Measurements from ENCODE around the gene CYP8B1. TPM values are rescaled to one million over a fixed set of nuclear protein-coding genes. Genes with fewer than 3 reads are reported as not detected.

Gene CYP8B1
- total and polyA plus RNA-seq, 9 of the 15 experiments (the other 6 are each of a cell fraction or from before 2014, with no cell fraction given) = 0.04 TPM; not detected in 8

DNA sequence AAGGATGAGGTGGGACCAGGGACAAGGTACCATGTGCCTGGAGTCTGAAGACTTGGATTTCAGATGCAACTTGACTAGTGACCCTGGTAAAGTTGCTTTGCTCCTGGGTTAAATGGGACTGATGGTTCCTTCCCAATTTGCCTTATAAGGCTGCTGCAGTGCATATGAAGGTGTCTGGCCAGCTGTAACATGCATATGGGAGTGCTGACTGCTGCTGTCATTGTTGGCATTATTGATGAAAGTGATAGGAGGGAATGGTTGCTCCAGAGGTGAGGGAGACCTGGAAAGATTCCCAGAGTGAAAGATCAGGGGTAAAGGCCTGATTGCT is 20.5 kb downstream of the CYP8B1 start:
- H3K27me3 ChIP-seq (ENCODE audit: control insufficient read depth in 2 of 2, insufficient read depth in 2 of 2, low read length in 2 of 2) = peaks cover 4 to 37% of the 10 kb centered on the region in 2 experiments; a peak in 2 of 5 replicates
- no peak for ATAC-seq
- BruUV-seq (replicated peaks) = no TSS peak

More for the DNA sequence above, 20.5 kb downstream of the CYP8B1 start:
- no peak for DNase-seq (ENCODE audit: extremely low read depth in 1 of 4, low spot score in 3 of 4)
- Histone ChIP-seq H2AFZ (ENCODE audit: low read depth, low read length) (no peak overlapping the region), H3K27ac (ENCODE audit: extremely low read depth, low read depth, low read length) (no peak overlapping the region), H3K4me3 (no peak overlapping the region), H4K20me1 (replicated peaks; ENCODE audit: control insufficient read depth, insufficient read depth, low read length) (no peaks in the 10 kb centered on the region), H3K79me2 (ENCODE audit: control insufficient read depth, insufficient read depth, low read length) (no peaks in the 10 kb centered on the region), H3K4me1 (replicated peaks in 1 of 2; ENCODE audit: control insufficient read depth in 2 of 2, insufficient read depth in 2 of 2, low read length in 2 of 2) (peaks cover 7 to 26% of the 10 kb centered on the region in 2 experiments; a peak in 3 of 5 replicates), H3K9me3 (replicated peaks; ENCODE audit: control insufficient read depth, insufficient read depth, low read depth, low read length) (no peaks in the 10 kb centered on the region), H3K36me3 (ENCODE audit: control insufficient read depth, insufficient read depth, low read length) (no peaks in the 10 kb centered on the region), H3K9me1 (ENCODE audit: control insufficient read depth, insufficient read depth, low read length) (no peaks in the 10 kb centered on the region), H3K9ac (ENCODE audit: insufficient read depth in 1 of 2, low read depth in 2 of 2, low read length in 2 of 2) (no peak overlapping the region), H3K4me2 (ENCODE audit: insufficient read depth, low read length) (no peak overlapping the region)
- TF ChIP-seq HNRNPLL (IDR thresholded peaks at IDR 0.05; ENCODE audit: low read depth, low read length, poor library complexity, severe bottlenecking) = no peak
- TF ChIP-seq SRF (CRISPR knock-in tag; IDR thresholded peaks at IDR 0.05) = no peak
- TF ChIP-seq KDM4B (IDR thresholded peaks at IDR 0.05; ENCODE audit: borderline replicate concordance in 2 of 2, low read depth in 1 of 2) = no peak
- TF ChIP-seq ARHGAP35 (IDR thresholded peaks at IDR 0.05; ENCODE audit: partially characterized antibody) = no peak
- TF ChIP-seq SNIP1 (IDR thresholded peaks at IDR 0.05; ENCODE audit: low read depth) = no peak
- TF ChIP-seq, protein P1, sequence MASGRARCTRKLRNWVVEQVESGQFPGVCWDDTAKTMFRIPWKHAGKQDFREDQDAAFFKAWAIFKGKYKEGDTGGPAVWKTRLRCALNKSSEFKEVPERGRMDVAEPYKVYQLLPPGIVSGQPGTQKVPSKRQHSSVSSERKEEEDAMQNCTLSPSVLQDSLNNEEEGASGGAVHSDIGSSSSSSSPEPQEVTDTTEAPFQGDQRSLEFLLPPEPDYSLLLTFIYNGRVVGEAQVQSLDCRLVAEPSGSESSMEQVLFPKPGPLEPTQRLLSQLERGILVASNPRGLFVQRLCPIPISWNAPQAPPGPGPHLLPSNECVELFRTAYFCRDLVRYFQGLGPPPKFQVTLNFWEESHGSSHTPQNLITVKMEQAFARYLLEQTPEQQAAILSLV (tag; IDR thresholded peaks at IDR 0.05) = no peak
- no peak for TF ChIP-seq GABPB2 (CRISPR knock-in tag; conservative IDR thresholded peaks at IDR 0.05)
- TF ChIP-seq NFRKB (IDR thresholded peaks at IDR 0.05; ENCODE audit: low read depth) = no peak
- no peak for TF ChIP-seq CBFB (CRISPR knock-in tag; IDR thresholded peaks at IDR 0.05)
- TF ChIP-seq, protein P2, sequence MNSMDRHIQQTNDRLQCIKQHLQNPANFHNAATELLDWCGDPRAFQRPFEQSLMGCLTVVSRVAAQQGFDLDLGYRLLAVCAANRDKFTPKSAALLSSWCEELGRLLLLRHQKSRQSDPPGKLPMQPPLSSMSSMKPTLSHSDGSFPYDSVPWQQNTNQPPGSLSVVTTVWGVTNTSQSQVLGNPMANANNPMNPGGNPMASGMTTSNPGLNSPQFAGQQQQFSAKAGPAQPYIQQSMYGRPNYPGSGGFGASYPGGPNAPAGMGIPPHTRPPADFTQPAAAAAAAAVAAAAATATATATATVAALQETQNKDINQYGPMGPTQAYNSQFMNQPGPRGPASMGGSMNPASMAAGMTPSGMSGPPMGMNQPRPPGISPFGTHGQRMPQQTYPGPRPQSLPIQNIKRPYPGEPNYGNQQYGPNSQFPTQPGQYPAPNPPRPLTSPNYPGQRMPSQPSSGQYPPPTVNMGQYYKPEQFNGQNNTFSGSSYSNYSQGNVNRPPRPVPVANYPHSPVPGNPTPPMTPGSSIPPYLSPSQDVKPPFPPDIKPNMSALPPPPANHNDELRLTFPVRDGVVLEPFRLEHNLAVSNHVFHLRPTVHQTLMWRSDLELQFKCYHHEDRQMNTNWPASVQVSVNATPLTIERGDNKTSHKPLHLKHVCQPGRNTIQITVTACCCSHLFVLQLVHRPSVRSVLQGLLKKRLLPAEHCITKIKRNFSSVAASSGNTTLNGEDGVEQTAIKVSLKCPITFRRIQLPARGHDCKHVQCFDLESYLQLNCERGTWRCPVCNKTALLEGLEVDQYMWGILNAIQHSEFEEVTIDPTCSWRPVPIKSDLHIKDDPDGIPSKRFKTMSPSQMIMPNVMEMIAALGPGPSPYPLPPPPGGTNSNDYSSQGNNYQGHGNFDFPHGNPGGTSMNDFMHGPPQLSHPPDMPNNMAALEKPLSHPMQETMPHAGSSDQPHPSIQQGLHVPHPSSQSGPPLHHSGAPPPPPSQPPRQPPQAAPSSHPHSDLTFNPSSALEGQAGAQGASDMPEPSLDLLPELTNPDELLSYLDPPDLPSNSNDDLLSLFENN (IDR thresholded peaks at IDR 0.05; ENCODE audit: low read depth in 2 of 2, low read length in 2 of 2) = no peak
- TF ChIP-seq, protein P3, sequence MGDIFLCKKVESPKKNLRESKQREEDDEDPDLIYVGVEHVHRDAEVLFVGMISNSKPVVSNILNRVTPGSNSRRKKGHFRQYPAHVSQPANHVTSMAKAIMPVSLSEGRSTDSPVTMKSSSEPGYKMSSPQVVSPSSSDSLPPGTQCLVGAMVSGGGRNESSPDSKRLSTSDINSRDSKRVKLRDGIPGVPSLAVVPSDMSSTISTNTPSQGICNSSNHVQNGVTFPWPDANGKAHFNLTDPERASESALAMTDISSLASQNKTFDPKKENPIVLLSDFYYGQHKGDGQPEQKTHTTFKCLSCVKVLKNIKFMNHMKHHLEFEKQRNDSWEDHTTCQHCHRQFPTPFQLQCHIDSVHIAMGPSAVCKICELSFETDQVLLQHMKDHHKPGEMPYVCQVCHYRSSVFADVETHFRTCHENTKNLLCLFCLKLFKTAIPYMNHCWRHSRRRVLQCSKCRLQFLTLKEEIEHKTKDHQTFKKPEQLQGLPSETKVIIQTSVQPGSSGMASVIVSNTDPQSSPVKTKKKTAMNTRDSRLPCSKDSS (IDR thresholded peaks at IDR 0.05; ENCODE audit: low read depth, partially characterized antibody) = no peak
- TF ChIP-seq NFYB (IDR thresholded peaks at IDR 0.05; ENCODE audit: extremely low read depth, insufficient read length) = no peak
- no peak for TF ChIP-seq ZNF830 (CRISPR knock-in tag; IDR thresholded peaks at IDR 0.05)
- no peak for FAIRE-seq
- CTCF ChIA-PET (ENCODE audit: low intra/inter-chr PET ratio) = interaction anchor here (0.6 kb wide), 1 partner anchor 12 kb away, joined by 4 read pairs; no protein-coding TSS in a partner anchor
- POLR2A ChIA-PET = no interaction called here
- intact Hi-C loops (cut with micrococcal nuclease) = no loop called here
- in situ Hi-C loops (cut with MboI) = no loop called here

Data from K562 (cell line).